GM23248 (cell line): ENCODE measurements around the gene DENND6A.

Source experiments
- EZH2 ChIP-seq: fragments of 200-600 bp; sonication (generic); IDR thresholded peaks from 2 replicates; pipeline ENCODE4 v1.6.1; 2018; ENCODE audit warnings: antibody characterized with exemption, mild to moderate bottlenecking; ENCODE audit not compliant: insufficient read depth, poor library complexity, severe bottlenecking
- EZH2phosphoT487 ChIP-seq: fragments of 200-600 bp; sonication (generic); IDR thresholded peaks from 2 replicates; pipeline ENCODE4 v1.6.1; 2018; ENCODE audit warnings: antibody characterized with exemption, moderate library complexity, mild to moderate bottlenecking, low read depth; ENCODE audit not compliant: insufficient read depth

- TF ChIP-seq EZH2phosphoT487 (no peak), EZH2 (no peak)
Measured at GRCh38 chr3:57587905-57588304, 105.0 kb downstream of the DENND6A start.
